GM12875 (cell line): Measurements from ENCODE around the gene NFATC3.

ENCODE experiments used
- H3K4me3 ChIP-seq: one replicate; pipeline ENCODE4 v1.5.1; 2011; ENCODE audit warnings: low read depth, low read length, control low read depth
- CTCF ChIP-seq: IDR thresholded peaks from 2 replicates; pipeline ENCODE4 v1.5.1; 2011; ENCODE audit warnings: low read depth, mild to moderate bottlenecking, control low read depth, inconsistent platforms, low read length, moderate library complexity, borderline replicate concordance; ENCODE audit not compliant: insufficient read depth

The NFATC3 gene

DNA sequence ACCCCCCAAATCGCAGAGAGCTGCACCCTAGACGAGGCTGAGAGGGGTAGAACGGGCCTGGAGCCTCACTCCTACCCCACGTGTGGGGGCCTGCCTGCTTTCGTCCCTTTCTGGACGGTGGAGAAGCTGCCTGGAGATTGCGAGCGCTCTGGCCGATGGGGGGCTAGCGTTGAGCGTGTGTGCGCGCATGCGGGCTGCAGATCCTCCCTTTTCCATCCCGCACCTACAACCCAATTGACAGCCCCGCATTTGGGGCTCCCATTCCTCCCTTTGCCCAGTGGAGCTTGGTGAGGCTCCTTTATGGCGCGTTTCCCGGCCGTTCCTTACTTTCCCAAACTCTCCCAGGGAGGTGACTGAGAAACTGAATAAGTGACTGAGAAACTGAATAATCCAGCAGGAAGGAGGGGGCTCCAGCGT is 151.7 kb downstream of the NFATC3 start:
- no peak for TF ChIP-seq CTCF
- peak overlapping the region; percentile 51 for H3K4me3 ChIP-seq

- peak overlapping the region; percentile 51 for H3K4me3 ChIP-seq
- TF ChIP-seq CTCF: no peak
Measured at GRCh38 chr16:68237243-68238028, 152.3 kb downstream of the NFATC3 start.

DNA sequence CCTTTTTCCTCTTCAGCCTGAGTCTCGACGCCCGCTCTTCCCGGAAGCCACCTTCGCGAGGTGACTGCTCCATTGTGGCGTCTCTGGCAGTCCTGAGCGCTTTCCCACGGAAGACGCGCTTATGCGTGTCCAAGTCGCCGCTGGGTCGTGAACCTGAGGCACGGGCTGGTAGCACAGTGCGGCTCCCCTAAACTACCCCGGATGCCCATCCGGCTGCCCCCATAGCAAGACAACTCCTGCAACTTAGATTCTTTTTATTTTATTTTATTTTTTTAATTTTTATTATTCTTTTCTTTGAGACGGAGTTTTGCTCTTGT is 152.8 kb downstream of the NFATC3 start:
- H3K4me3 ChIP-seq: peak overlapping the region; percentile 51
- no peak for TF ChIP-seq CTCF

- no peak overlapping the region for H3K4me3 ChIP-seq
- no peak for TF ChIP-seq CTCF
Measured at GRCh38 chr16:68242085-68242484, 156.9 kb downstream of the NFATC3 start.

GRCh38 chr16:68242926-68243858 is 158.0 kb downstream of the NFATC3 start:
- H3K4me3 ChIP-seq: no peak overlapping the region
- TF ChIP-seq CTCF: no peak

GRCh38 chr16:68244481-68244902 is 159.3 kb downstream of the NFATC3 start:
- no peak for TF ChIP-seq CTCF
- peak overlapping the region; percentile 75 for H3K4me3 ChIP-seq
